Adrenal gland (tissue), 12 donors: ENCODE data around the gene AQP12B. TPM values are rescaled to one million over a fixed set of nuclear protein-coding genes. Genes with fewer than 3 reads are reported as not detected.

Experiments used
- DNase-seq, 7 donors: peaks; one replicate each; pipeline ENCODE4 v3.0.0-alpha.2; 2019 to 2020
- H3K27ac ChIP-seq, 5 donors: fragments of 200-600 bp; sonication (generic) in 4 of 5; 1 replicate in 3 of 5; 2 replicates in 2 of 5; pipeline versions ENCODE4 v1.5.1 to v1.8.0; 2016 to 2020; ENCODE audit warnings: mild to moderate bottlenecking in 1 of 5
- H3K27me3 ChIP-seq: fragments of 200-600 bp; 2 replicates; pipeline ENCODE4 v1.8.0; 2021
- H3K36me3 ChIP-seq, 2 donors: fragments of 200-600 bp; replicated peaks in 1 of 2; 1 replicate in 1 of 2; 2 replicates in 1 of 2; pipeline versions ENCODE4 v1.5.1 to v1.8.0; 2018 to 2022
- H3K4me1 ChIP-seq, 2 donors: fragments of 200-600 bp; replicated peaks in 1 of 2; 1 replicate in 1 of 2; 2 replicates in 1 of 2; pipeline versions ENCODE4 v1.5.1 to v1.8.0; 2018 to 2021
- H3K4me3 ChIP-seq, 4 donors: fragments of 200-600 bp; sonication (generic) in 3 of 4; one replicate each; pipeline ENCODE4 v1.5.1; 2016 to 2018
- H3K9me3 ChIP-seq, 3 donors: fragments of 200-600 bp; sonication (generic) in 1 of 3; replicated peaks in 1 of 3; 1 replicate in 2 of 3; 2 replicates in 1 of 3; pipeline versions ENCODE4 v1.5.1 to v1.8.0; 2016 to 2021
- CTCF ChIP-seq, 6 experiments: fragments of 450-650 bp in 4 of 6; fragments of 200-600 bp in 2 of 6; sonication (generic) in 1 of 6; IDR thresholded peaks; 1 replicate in 5 of 6; 2 replicates in 1 of 6; pipeline versions ENCODE4 v1.5.1 to v1.8.0; 2016 to 2021; ENCODE audit warnings: antibody characterized with exemption in 6 of 6, mild to moderate bottlenecking in 2 of 6, moderate library complexity in 1 of 6
- POLR2A ChIP-seq, 2 donors: fragments of 450-650 bp; IDR thresholded peaks; one replicate each; pipeline ENCODE4 v1.6.1; 2017; ENCODE audit warnings: antibody characterized with exemption in 2 of 2, mild to moderate bottlenecking in 2 of 2, moderate library complexity in 1 of 2
- WGBS, 4 donors: extraction: QIAGEN DNeasy Blood & Tissue Kit in 2 of 4; methylation state at CpG; one replicate each; pipeline versions ENCODE4 v1.1.5 to v1.1.7; 2013 to 2017; 5-methylcytosine and 5-hydroxymethylcytosine counted together
- intact Hi-C, 2 donors: fragments of 100-400 bp; cut with DNase I; formaldehyde crosslinking; loops; one replicate each; pipeline versions ENCODE4 v1.14.1 to v1.15.0; 2022 to 2023
- polyA plus RNA-seq, 3 donors: library from polyadenylated mRNA; stranded (reverse); fragments of 200-250 nt in 2 of 3; fragments of 350-450 nt in 1 of 3; fragmentation: Illumina TruSeq in 1 of 3; extraction: RNeasy Lipid Tissue Mini Kit (QIAGEN cat#74804) in 1 of 3; gene quantifications; one replicate each; pipeline ENCODE4 v1.2.3, GENCODE V29; 2013 to 2014
- total RNA-seq, 9 donors: library from RNA; depleted of rRNA in 4 of 9; stranded (reverse); fragments of >200 nt in 4 of 9; fragments of 120-200 nt in 1 of 9; fragmentation: NEBNext Ultra II Directional in 1 of 9; extraction: Animal tissue kit (Norgen Biotek cat#: 25700) in 1 of 9; gene quantifications; one replicate each; pipeline versions ENCODE4 v1.1.0 to v1.2.4, GENCODE V29; 2013 to 2023
- donor health status: healthy with polysubstance abuse.
- donor health status: Bipolar disorder and iron deficiency.
- donor health status: DM: yes; HTN: yes; CAD: no.
- donor health status: DM: no; HTN: no; CAD: no.
- donor health status: DM: no; HTN: no; CAD: no.
- donor health status: DM: yes; HTN: yes; CAD: no.

Gene AQP12B
- total and polyA plus RNA-seq, 12 donors: 0.07 to 0.48 TPM; not detected in 10

GRCh38 chr2:240720686-240721595 lies 38.3 kb upstream of the AQP12B start:
- H3K36me3 ChIP-seq: no peaks in the 10 kb centered on the region
- intact Hi-C loops: no loop called here
- no peak overlapping the region for H3K27ac ChIP-seq
- no peaks in the 10 kb centered on the region for H3K4me1 ChIP-seq
- no peak for TF ChIP-seq CTCF (IDR thresholded peaks at IDR 0.05)
- TF ChIP-seq POLR2A (IDR thresholded peaks at IDR 0.05): no peak
- no peak for DNase-seq
- H3K4me3 ChIP-seq: no peak overlapping the region
- no peaks in the 10 kb centered on the region for H3K27me3 ChIP-seq
- WGBS, 4 donors: 80 to 88% (median 86%) methylated on average over 13 to 25 of the region's 25 CpGs
- H3K9me3 ChIP-seq: no peaks in the 10 kb centered on the region

- Histone ChIP-seq H3K9me3 (no peaks in the 10 kb centered on the region), H3K36me3 (no peaks in the 10 kb centered on the region), H3K27me3 (no peaks in the 10 kb centered on the region), H3K27ac (no peak overlapping the region), H3K4me3 (no peak overlapping the region), H3K4me1 (no peaks in the 10 kb centered on the region)
- 66 to 88% (median 83%) methylated on average over 11 to 25 of the region's 25 CpGs for WGBS, 4 donors
- TF ChIP-seq POLR2A (IDR thresholded peaks at IDR 0.05) (no peak), CTCF (IDR thresholded peaks at IDR 0.05) (no peak)
- intact Hi-C loops: no loop called here
- no peak for DNase-seq
Observed at GRCh38 chr2:240719676-240720545, 37.2 kb upstream of the AQP12B start.

- WGBS, 4 donors: 73 to 89% (median 88%) methylated on average over 1 to 25 of the region's 25 CpGs
- intact Hi-C loops: no loop called here
Observed at GRCh38 chr2:240718896-240719490, 36.3 kb upstream of the AQP12B start.

More at GRCh38 chr2:240718896-240719490, 36.3 kb upstream of the AQP12B start:
- Histone ChIP-seq H3K9me3 (no peaks in the 10 kb centered on the region), H3K4me3 (no peak overlapping the region), H3K27me3 (no peaks in the 10 kb centered on the region), H3K4me1 (no peaks in the 10 kb centered on the region), H3K27ac (no peak overlapping the region), H3K36me3 (no peaks in the 10 kb centered on the region)
- no peak for TF ChIP-seq CTCF (IDR thresholded peaks at IDR 0.05)
- TF ChIP-seq POLR2A (IDR thresholded peaks at IDR 0.05): no peak
- DNase-seq: no peak
